Measurements from ENCODE around the gene HOXB3. TPM values are rescaled to one million over a fixed set of nuclear protein-coding genes. Genes with fewer than 3 reads are reported as not detected.

HOXB3 gene
- total RNA-seq, 1 experiment from 2014 or later = 8.8 TPM

- no peaks in the 10 kb centered on the region; the same call in 1 of the 2 replicates for H3K4me1 ChIP-seq
- H3K27me3 ChIP-seq = no peaks in the 10 kb centered on the region; the same call in 1 of the 2 replicates
- H3K27ac ChIP-seq = peak within 1 kb of the TSS; percentile 74
- peak; percentile 81 to 82 for DNase-seq
- no peaks in the 10 kb centered on the region for H3K9me3 ChIP-seq (replicated peaks)
- no peaks in the 10 kb centered on the region for H3K36me3 ChIP-seq
- peak within 1 kb of the TSS; percentile 84 for H3K4me3 ChIP-seq
Observed at GRCh38 chr17:48610282-48611211, 20.5 kb upstream of the HOXB3 start, which contains the start of gene HOXB7. Gene HOXB7 (minus strand): TSS chr17:48611017. CDS start chr17:48610918, 99 bp downstream.

DNA sequence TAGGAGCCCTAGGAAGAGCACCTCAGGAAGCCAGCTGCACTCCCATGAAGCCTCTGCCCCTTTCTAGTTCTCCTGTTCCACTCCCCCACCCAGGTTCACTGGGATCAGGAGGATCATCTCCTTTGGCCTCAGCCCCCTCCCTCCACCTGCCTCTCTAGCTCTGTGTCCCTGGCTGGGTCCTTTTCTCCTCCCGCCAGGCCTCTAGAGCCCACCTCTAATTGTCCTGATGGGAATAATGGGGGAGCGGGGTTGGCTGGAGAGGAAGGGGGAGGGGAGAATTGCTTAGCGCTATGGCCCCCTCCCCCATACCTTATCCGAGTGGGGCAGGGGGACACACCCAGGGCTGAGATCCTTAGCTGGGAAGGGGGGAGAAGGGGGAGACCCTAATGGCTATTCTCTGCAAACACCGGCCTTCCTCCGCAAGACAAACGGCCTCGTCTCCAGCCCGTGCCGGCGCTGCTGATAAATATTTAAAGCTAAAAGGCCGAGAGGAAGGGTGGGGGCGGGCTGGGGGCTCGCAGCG lies 19.8 kb upstream of the HOXB3 start:
- Histone ChIP-seq H3K36me3 (no peaks in the 10 kb centered on the region), H3K4me3 (peak overlapping the region; percentile 84), H3K27ac (peak overlapping the region; percentile 74), H3K27me3 (no peaks in the 10 kb centered on the region), H3K9me3 (replicated peaks) (no peaks in the 10 kb centered on the region), H3K4me1 (no peaks in the 10 kb centered on the region; the same call in 1 of the 2 replicates)
- DNase-seq = peak in 1 of 2 experiments; percentile 37

DNA sequence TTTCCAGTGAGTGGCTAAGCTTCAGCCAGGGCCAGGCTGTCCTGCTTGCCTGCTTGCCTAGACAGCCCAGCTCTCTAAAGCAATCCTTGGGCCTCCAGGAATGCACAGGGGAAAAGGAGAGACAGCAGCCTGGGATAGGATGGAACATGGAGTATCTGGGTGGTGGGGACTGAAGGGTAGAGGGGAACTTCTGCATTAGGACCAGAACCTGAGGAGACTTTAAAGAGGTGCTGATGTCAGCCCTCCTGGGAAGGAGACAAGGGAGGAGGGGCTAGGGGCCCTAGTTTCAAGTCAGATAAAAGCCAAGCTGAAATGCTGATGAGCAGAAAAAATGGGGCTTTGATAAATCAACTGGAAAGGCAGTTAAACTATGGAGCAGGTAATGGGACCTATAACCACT lies 19.0 kb upstream of the HOXB3 start:
- DNase-seq = no peak
- Histone ChIP-seq H3K27me3 (no peaks in the 10 kb centered on the region), H3K9me3 (replicated peaks) (no peaks in the 10 kb centered on the region), H3K4me1 (no peaks in the 10 kb centered on the region; the same call in 1 of the 2 replicates), H3K27ac (no peak overlapping the region), H3K36me3 (no peaks in the 10 kb centered on the region), H3K4me3 (no peak overlapping the region)

DNA sequence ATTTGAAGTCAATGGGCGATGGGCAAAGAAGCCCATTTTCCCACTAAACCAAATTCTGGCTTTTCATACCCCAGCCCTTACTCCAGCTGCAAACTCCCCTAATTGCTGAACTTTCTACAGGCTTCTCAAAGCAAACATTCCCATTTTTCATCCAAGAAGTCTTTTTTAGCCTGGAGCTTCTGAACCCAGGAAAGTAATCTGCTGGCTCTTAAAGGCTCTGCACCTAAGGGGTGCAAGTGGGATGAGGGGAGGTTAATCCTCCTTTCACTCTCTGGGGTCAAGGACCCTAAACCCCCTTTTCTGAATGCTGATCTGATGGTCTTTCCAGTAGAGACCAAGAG lies 18.4 kb upstream of the HOXB3 start:
- no peak overlapping the region for H3K4me3 ChIP-seq
- H3K27me3 ChIP-seq = no peaks in the 10 kb centered on the region
- no peak overlapping the region for H3K27ac ChIP-seq
- H3K4me1 ChIP-seq = no peaks in the 10 kb centered on the region; the same call in 1 of the 2 replicates
- H3K9me3 ChIP-seq (replicated peaks) = no peaks in the 10 kb centered on the region
- no peak for DNase-seq
- H3K36me3 ChIP-seq = no peaks in the 10 kb centered on the region

GRCh38 chr17:48606892-48607614 lies 17.0 kb upstream of the HOXB3 start:
- Histone ChIP-seq H3K27me3 (no peaks in the 10 kb centered on the region), H3K36me3 (no peaks in the 10 kb centered on the region), H3K9me3 (replicated peaks) (no peaks in the 10 kb centered on the region), H3K4me3 (no peak overlapping the region), H3K4me1 (no peaks in the 10 kb centered on the region; the same call in 1 of the 2 replicates), H3K27ac (no peak overlapping the region)
- DNase-seq = no peak

DNA sequence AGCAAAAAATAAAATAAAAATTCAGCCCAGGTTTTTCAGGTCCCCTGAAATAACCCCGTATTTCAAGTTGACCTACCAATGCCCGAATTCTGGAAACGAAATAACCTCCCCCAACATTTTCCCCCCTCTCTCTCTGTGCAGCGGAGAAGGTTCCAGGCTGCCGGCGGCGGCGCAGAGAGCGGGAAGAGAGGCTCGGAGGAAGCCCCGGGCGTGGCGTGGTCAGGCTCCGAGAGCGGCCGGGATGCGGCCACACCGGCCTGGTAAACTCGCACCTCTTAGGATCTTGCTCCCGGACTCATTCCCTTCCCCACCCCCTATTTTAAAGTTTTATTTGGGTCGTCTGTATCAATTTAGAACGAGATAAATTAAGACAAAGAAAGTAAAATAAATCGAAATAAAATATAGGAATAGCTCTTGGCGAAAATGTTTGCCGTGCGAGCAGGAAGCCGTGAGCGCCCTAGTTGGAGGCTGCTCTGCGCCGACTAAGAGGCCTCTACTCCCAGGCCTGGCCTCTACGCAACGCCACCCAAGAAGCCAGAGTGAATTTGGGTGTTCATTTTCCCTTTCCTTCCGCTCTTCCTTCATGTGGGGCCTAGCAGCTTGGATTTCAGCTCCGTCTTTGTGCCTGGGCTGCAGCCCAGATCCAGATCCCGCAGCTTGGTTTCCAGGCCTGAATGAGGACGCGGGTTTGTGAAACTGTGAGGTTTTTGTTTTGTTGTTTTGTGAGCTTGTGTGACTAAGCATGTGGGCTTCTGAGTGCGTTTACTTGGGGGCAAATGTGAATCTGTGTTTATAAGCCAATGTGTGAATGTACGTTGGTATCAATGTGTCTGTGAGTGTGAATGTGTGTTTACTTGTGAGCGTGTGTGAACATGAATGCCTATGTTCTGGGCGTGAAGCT lies 16.2 kb upstream of the HOXB3 start:
- H3K36me3 ChIP-seq = no peaks in the 10 kb centered on the region
- no peaks in the 10 kb centered on the region; the same call in 1 of the 2 replicates for H3K4me1 ChIP-seq
- H3K4me3 ChIP-seq = no peak overlapping the region
- H3K27me3 ChIP-seq = no peaks in the 10 kb centered on the region
- no peak for DNase-seq
- no peaks in the 10 kb centered on the region for H3K9me3 ChIP-seq (replicated peaks)
- H3K27ac ChIP-seq = no peak overlapping the region

DNA sequence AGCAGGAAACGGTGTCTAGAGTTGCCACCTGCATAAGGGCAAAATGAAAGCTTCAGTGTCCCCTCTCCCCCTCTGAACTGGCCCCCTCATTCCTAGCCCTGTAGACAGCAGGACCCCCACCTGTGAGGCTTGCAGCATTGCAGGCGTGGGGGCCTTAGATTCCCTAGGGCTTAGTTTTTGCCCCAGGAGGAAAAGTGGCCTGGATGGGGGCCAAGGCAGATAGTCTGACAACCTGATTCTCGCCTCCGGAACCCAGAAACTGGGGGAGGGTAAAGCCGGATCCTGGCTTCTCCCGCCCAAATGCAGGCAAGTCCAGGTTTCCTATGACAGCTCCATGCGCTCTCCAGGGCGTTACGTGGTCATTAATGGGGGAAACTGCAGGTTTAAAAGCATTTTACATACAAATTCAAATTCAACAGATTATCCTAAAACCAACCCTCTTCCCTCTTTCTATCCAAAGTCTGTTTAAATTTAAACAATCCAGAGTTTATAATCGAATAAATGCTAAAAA lies 15.4 kb upstream of the HOXB3 start:
- Histone ChIP-seq H3K4me3 (peak overlapping the region; percentile 62), H3K27ac (peak overlapping the region; percentile 48)

GRCh38 chr17:48604770-48605329 lies 14.8 kb upstream of the HOXB3 start, which contains the start of gene HOXB6:
Gene HOXB6 (minus strand): TSS chr17:48604986. CDS start chr17:48598150, 6,836 bp downstream.
- Histone ChIP-seq H3K4me3 (peak within 1 kb of the TSS; percentile 62), H3K9me3 (replicated peaks) (no peaks in the 10 kb centered on the region), H3K36me3 (no peaks in the 10 kb centered on the region), H3K27ac (peak within 1 kb of the TSS; percentile 48), H3K27me3 (no peaks in the 10 kb centered on the region), H3K4me1 (no peaks in the 10 kb centered on the region; the same call in 1 of the 2 replicates)
- DNase-seq = peak in 1 of 2 experiments; percentile 41

More for the DNA sequence above, 15.4 kb upstream of the HOXB3 start:
- Histone ChIP-seq H3K27me3 (no peaks in the 10 kb centered on the region), H3K4me1 (no peaks in the 10 kb centered on the region; the same call in 1 of the 2 replicates), H3K9me3 (replicated peaks) (no peaks in the 10 kb centered on the region), H3K36me3 (no peaks in the 10 kb centered on the region)
- DNase-seq = peak in 1 of 2 experiments; percentile 30

- Histone ChIP-seq H3K27ac (peak overlapping the region; percentile 48), H3K4me1 (no peaks in the 10 kb centered on the region), H3K36me3 (no peaks in the 10 kb centered on the region), H3K9me3 (replicated peaks) (no peaks in the 10 kb centered on the region), H3K4me3 (peak overlapping the region; percentile 62), H3K27me3 (no peaks in the 10 kb centered on the region; the same call in 1 of the 2 replicates)
- peak; percentile 73 to 78 for DNase-seq
Observed at GRCh38 chr17:48603959-48604769, 14.1 kb upstream of the HOXB3 start.

DNA sequence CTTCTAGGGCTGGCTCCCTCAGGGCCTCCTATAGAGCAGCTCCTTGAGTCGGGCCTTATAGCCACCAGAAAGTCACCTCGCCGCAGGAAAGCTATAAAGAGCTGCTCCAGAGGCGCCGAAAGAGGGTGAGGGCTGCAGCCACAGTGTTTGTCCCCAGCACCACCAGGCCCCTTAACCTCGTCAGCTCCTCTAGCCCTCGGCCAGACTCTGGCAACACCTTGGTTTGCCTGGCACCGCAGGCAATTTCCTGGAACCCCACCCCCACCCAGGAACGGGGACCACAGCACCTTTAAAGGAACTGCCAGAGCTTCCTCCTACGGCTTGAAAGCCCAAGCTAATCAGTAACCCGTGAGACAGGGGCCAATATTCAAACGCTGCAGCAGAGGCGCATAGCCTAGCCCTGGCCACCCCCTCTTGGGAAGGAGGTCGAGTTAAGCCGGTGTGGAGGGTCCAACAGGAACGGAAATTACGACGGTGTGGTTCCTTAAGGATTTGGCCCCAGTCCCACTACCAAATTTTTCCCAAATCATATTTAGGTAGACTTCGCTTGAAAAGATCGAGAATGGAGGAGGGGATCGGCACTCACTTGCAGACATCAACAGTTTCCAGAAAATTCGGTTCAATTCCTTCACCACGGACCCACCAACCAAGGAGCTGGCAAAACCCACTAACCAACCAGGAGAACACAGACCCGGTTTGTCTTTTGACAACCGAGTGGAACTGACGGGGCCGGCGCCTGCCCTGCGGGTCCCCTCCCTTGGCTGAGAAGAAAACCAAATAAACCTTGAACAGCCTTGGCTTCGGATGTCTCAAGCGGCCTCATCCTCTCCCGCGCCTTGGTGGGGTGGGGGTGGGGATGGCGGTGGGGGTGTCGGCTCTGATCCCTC lies 11.7 kb upstream of the HOXB3 start:
- Histone ChIP-seq H3K4me1 (no peaks in the 10 kb centered on the region), H3K4me3 (no peak overlapping the region), H3K9me3 (replicated peaks) (no peaks in the 10 kb centered on the region), H3K36me3 (no peaks in the 10 kb centered on the region), H3K27ac (no peak overlapping the region), H3K27me3 (no peaks in the 10 kb centered on the region; the same call in 1 of the 2 replicates)
- DNase-seq = no peak

DNA sequence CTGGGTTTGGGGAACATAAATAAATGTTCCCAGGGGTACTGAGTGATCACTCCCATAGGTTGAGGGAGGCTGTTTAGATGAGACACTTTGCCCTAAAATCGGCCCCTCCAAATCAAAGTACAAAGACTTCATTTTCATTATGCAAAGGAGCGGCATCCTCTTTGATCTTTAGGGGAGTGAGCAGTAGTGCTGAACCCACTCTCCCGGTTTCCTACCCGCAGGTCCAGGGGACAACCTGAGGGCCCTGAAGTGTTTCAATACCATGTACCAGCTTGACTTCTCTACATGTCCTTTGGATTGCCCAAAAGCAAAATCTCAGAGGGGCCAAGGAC lies 11.1 kb upstream of the HOXB3 start:
- Histone ChIP-seq H3K4me1 (no peaks in the 10 kb centered on the region), H3K4me3 (no peak overlapping the region), H3K27me3 (no peaks in the 10 kb centered on the region; the same call in 1 of the 2 replicates), H3K36me3 (no peaks in the 10 kb centered on the region), H3K27ac (no peak overlapping the region), H3K9me3 (replicated peaks) (no peaks in the 10 kb centered on the region)
- DNase-seq = no peak
